ENCODE data around the gene THUMPD3.

GRCh38 chr3:9322780-9323179, 40.1 kb upstream of the THUMPD3 start:
- TF ChIP-seq POLR2A (IDR thresholded peaks at IDR 0.05), result no peak
- TF ChIP-seq, protein P1, sequence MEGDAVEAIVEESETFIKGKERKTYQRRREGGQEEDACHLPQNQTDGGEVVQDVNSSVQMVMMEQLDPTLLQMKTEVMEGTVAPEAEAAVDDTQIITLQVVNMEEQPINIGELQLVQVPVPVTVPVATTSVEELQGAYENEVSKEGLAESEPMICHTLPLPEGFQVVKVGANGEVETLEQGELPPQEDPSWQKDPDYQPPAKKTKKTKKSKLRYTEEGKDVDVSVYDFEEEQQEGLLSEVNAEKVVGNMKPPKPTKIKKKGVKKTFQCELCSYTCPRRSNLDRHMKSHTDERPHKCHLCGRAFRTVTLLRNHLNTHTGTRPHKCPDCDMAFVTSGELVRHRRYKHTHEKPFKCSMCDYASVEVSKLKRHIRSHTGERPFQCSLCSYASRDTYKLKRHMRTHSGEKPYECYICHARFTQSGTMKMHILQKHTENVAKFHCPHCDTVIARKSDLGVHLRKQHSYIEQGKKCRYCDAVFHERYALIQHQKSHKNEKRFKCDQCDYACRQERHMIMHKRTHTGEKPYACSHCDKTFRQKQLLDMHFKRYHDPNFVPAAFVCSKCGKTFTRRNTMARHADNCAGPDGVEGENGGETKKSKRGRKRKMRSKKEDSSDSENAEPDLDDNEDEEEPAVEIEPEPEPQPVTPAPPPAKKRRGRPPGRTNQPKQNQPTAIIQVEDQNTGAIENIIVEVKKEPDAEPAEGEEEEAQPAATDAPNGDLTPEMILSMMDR (IDR thresholded peaks at IDR 0.05), result no peak

Measured in upper lobe of left lung (tissue), 4 donors.